Pancreas (tissue), 10 donors: ENCODE data around the gene KDM4E. TPM values are rescaled to one million over a fixed set of nuclear protein-coding genes. Genes with fewer than 3 reads are reported as not detected.

Experiments used
- ATAC-seq, 4 donors: fragments of 200-7000 bp; cut with Tn5 transposase; one replicate each; pipeline versions ENCODE4 v1.8.0 to v1.9.1; 2020; ENCODE audit warnings: mild to moderate bottlenecking in 4 of 4, moderate library complexity in 4 of 4
- DNase-seq, 6 donors: peaks; one replicate each; pipeline ENCODE4 v3.0.0-alpha.2; 2020
- FAIRE-seq: peaks from 2 replicates; lab custom pipeline; 2012; peaks lifted over from hg19 to GRCh38; lab: Jason Lieb, UNC
- H3K27ac ChIP-seq, 4 donors: fragments of 200-600 bp; sonication (generic); 1 replicate in 3 of 4; 2 replicates in 1 of 4; pipeline versions ENCODE4 v1.5.0 to v1.8.0; 2020
- H3K27me3 ChIP-seq, 4 donors: fragments of 200-600 bp; one replicate each; pipeline ENCODE4 v1.8.0; 2021
- H3K36me3 ChIP-seq, 3 donors: fragments of 200-600 bp; sonication (generic) in 1 of 3; one replicate each; pipeline versions ENCODE4 v1.5.0 to v1.8.0; 2020 to 2021
- H3K4me1 ChIP-seq, 3 donors: fragments of 200-600 bp; one replicate each; pipeline ENCODE4 v1.8.0; 2021
- H3K4me3 ChIP-seq, 4 donors: fragments of 200-600 bp; sonication (generic) in 2 of 4; one replicate each; pipeline versions ENCODE4 v1.5.0 to v1.8.0; 2020 to 2021
- H3K9me3 ChIP-seq, 4 donors: fragments of 200-600 bp; one replicate each; pipeline ENCODE4 v1.8.0; 2021
- CTCF ChIP-seq, 4 donors: fragments of 200-600 bp; sonication (generic) in 3 of 4; IDR thresholded peaks; one replicate each; pipeline versions ENCODE4 v1.5.0 to v1.8.0; 2021; ENCODE audit warnings: antibody characterized with exemption in 4 of 4
- WGBS, 2 donors: extraction: QIAGEN DNeasy Blood & Tissue Kit; methylation state at CpG; one replicate each; pipeline ENCODE4 v1.1.7; 2013; 5-methylcytosine and 5-hydroxymethylcytosine counted together
- intact Hi-C, 3 donors: fragments of 100-400 bp; cut with DNase I; formaldehyde crosslinking; loops; one replicate each; pipeline versions ENCODE4 v1.11.1 to v1.14.2; 2022
- polyA plus RNA-seq, 2 donors: library from polyadenylated mRNA; stranded (reverse); fragments of 200-250 nt; gene quantifications; one replicate each; pipeline ENCODE4 v1.2.3, GENCODE V29; 2013
- total RNA-seq, 6 donors: library from RNA; stranded (reverse); fragmentation: NEBNext Ultra II Directional in 4 of 6; extraction: Animal tissue kit (Norgen Biotek cat#: 25700) in 4 of 6; gene quantifications; one replicate each; pipeline versions ENCODE4 v1.2.1 to v1.2.4, GENCODE V29; 2021 to 2023
- donor health status: healthy with polysubstance abuse.
- donor health status: DM: no; HTN: no; CAD: no; lungs with moderate emphysema.
- donor health status: DM: no; HTN: no; CAD: no.
- donor health status: control.
- donor health status: control.
- donor health status: Bipolar disorder and iron deficiency.
- donor health status: DM: yes; HTN: yes; CAD: no.
- donor health status: DM: no; HTN: no; CAD: no.
- donor health status: DM: no; HTN: no; CAD: no.
- donor health status: DM: yes; HTN: yes; CAD: no.

The KDM4E gene
- total and polyA plus RNA-seq, 8 donors: not detected

- FAIRE-seq (no peak), DNase-seq (peak; percentile 78 to 90 (median 88)), ATAC-seq (peak; percentile 75 to 87 (median 84))
- H3K4me1 ChIP-seq: peaks cover 10 to 19% (median 18%) of the 10 kb centered on the region in 3 donors
- H3K4me3 ChIP-seq: peak overlapping the region; percentile 49 to 80 (median 72)
- WGBS, 2 donors: 0% methylated on average over 85 to 98 of the region's 98 CpGs
- peak in 2 of 4 donors; percentile 39 to 54 for TF ChIP-seq CTCF (IDR thresholded peaks at IDR 0.05)
- peak overlapping the region; percentile 96 to 98 (median 98) for H3K27ac ChIP-seq
- no peaks in the 10 kb centered on the region for H3K27me3 ChIP-seq
- no peaks in the 10 kb centered on the region for H3K9me3 ChIP-seq
- no peaks in the 10 kb centered on the region for H3K36me3 ChIP-seq
- intact Hi-C loops: no loop called here
Observed at GRCh38 chr11:95067039-95067840, 42.2 kb downstream of the KDM4E start.

- H3K27me3 ChIP-seq: no peaks in the 10 kb centered on the region
- peak overlapping the region; percentile 49 to 80 (median 72) for H3K4me3 ChIP-seq
- FAIRE-seq (no peak), DNase-seq (peak in 1 of 6 donors; percentile 40), ATAC-seq (peak; percentile 0 to 39 (median 12))
- intact Hi-C loops: no loop called here
- TF ChIP-seq CTCF (IDR thresholded peaks at IDR 0.05): no peak
- WGBS, 2 donors: 0% methylated on average over 16 of the region's 16 CpGs
- peak overlapping the region; percentile 96 to 98 (median 98) for H3K27ac ChIP-seq
- no peaks in the 10 kb centered on the region for H3K9me3 ChIP-seq
- H3K36me3 ChIP-seq: no peaks in the 10 kb centered on the region
- peaks cover 10 to 19% (median 18%) of the 10 kb centered on the region in 3 donors for H3K4me1 ChIP-seq
Observed at GRCh38 chr11:95067841-95068219, 42.8 kb downstream of the KDM4E start.

- Histone ChIP-seq H3K27ac (peak overlapping the region; percentile 96 to 98 (median 98)), H3K27me3 (no peaks in the 10 kb centered on the region), H3K9me3 (no peaks in the 10 kb centered on the region), H3K4me3 (peak overlapping the region; percentile 49 to 80 (median 72)), H3K36me3 (no peaks in the 10 kb centered on the region), H3K4me1 (peaks cover 10 to 19% (median 18%) of the 10 kb centered on the region in 3 donors)
- FAIRE-seq (peak; percentile 82), ATAC-seq (peak; percentile 75 to 91 (median 82)), DNase-seq (peak in 5 of 6 donors; percentile 67 to 85 (median 77))
- intact Hi-C loops: no loop called here
- TF ChIP-seq CTCF (IDR thresholded peaks at IDR 0.05): no peak
- WGBS, 2 donors: 1 to 2% methylated on average over 5 of the region's 5 CpGs
Observed at GRCh38 chr11:95068549-95068948, 43.5 kb downstream of the KDM4E start.

GRCh38 chr11:95070471-95070870 lies 45.4 kb downstream of the KDM4E start:
- FAIRE-seq: no peak
- intact Hi-C loops: no loop called here

More at GRCh38 chr11:95070471-95070870, 45.4 kb downstream of the KDM4E start:
- no peak overlapping the region for H3K4me3 ChIP-seq
- ATAC-seq: no peak
- WGBS, 2 donors: 76 to 92% methylated on average over 1 of the region's 1 CpG
- H3K36me3 ChIP-seq: no peaks in the 10 kb centered on the region
- no peak overlapping the region for H3K27ac ChIP-seq
- no peak for DNase-seq
- no peaks in the 10 kb centered on the region for H3K27me3 ChIP-seq
- TF ChIP-seq CTCF (IDR thresholded peaks at IDR 0.05): no peak
- no peaks in the 10 kb centered on the region for H3K9me3 ChIP-seq
- peaks cover 16 to 28% (median 24%) of the 10 kb centered on the region in 3 donors for H3K4me1 ChIP-seq
